PC-9 (cell line): ENCODE data around the gene NFYC.

Experiments
- EZH2 ChIP-seq: fragments of 200-600 bp; sonication (generic); IDR thresholded peaks from 2 replicates; pipeline ENCODE4 v1.8.0; 2017; ENCODE audit warnings: antibody characterized with exemption, low read depth
- TF ChIP-seq, protein P1 (sequence below): fragments of 200-600 bp; sonication (generic); conservative IDR thresholded peaks from 2 replicates; pipeline ENCODE4 v1.6.1; 2017; ENCODE audit warnings: mixed run types, antibody characterized with exemption, mild to moderate bottlenecking, moderate library complexity

DNA sequence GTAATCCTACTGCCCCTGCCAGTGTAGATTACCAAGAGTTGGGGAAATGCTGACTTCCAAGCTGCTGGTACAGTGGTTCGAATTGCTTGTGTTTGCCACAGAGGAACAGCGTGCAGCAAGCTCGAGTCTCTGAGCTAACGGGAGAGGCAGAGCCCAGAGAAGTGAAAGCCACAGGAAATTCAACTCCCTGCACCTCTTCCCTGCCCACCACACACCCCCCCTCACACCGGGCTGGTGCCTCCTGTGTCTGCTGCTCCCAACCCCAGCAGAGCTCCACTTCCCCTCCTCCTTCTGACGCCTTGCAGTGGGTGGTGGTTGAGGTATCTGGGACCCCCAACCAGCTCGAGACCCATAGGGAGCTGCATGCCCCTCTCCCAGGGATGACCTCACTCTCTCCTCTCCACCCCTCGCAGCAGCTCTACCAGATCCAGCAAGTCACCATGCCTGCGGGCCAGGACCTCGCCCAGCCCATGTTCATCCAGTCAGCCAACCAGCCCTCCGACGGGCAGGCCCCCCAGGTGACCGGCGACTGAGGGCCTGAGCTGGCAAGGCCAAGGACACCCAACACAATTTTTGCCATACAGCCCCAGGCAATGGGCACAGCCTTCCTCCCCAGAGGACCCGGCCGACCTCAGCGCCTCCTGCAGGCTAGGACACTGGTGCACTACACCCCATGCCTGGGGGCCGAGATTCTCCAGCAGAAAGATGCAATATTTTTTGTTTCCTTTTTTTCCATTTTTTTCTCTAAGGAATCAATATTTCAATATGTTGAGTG is 79.0 kb downstream of the NFYC start:
- TF ChIP-seq, protein P1, sequence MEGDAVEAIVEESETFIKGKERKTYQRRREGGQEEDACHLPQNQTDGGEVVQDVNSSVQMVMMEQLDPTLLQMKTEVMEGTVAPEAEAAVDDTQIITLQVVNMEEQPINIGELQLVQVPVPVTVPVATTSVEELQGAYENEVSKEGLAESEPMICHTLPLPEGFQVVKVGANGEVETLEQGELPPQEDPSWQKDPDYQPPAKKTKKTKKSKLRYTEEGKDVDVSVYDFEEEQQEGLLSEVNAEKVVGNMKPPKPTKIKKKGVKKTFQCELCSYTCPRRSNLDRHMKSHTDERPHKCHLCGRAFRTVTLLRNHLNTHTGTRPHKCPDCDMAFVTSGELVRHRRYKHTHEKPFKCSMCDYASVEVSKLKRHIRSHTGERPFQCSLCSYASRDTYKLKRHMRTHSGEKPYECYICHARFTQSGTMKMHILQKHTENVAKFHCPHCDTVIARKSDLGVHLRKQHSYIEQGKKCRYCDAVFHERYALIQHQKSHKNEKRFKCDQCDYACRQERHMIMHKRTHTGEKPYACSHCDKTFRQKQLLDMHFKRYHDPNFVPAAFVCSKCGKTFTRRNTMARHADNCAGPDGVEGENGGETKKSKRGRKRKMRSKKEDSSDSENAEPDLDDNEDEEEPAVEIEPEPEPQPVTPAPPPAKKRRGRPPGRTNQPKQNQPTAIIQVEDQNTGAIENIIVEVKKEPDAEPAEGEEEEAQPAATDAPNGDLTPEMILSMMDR, result no peak
- no peak for TF ChIP-seq EZH2
